IMR-90 (cell line): Measurements from ENCODE around the gene UVSSA. TPM values are rescaled to one million over a fixed set of nuclear protein-coding genes. Genes with fewer than 3 reads are reported as not detected.

ENCODE experiments used
- ATAC-seq: fragments of 200-7000 bp; cut with Tn5 transposase; 2 replicates; pipeline ENCODE4 v1.9.1; 2020; ENCODE audit warnings: low read depth, mild to moderate bottlenecking, moderate library complexity
- BruUV-seq: library from RNA; stranded (reverse); fragments of 400-500 nt; replicated peaks from 2 replicates; lab custom pipeline; 2021; lab: Mats Ljungman, UMichigan
- CTCF ChIA-PET: fragments of 300-600 bp; formaldehyde crosslinking; extraction: SDS; loops from one replicate; lab custom pipeline; 2021; ENCODE audit warnings: antibody characterized with exemption; lab: Yijun Ruan, JAX
- POLR2A ChIA-PET: fragments of 300-600 bp; sonication (Branson Sonifier 250); formaldehyde crosslinking; loops from one replicate; lab custom pipeline; 2022; ENCODE audit warnings: antibody characterized with exemption; ENCODE audit not compliant: unreplicated experiment; lab: Charles Lee
- DNase-seq: peaks from one replicate; pipeline ENCODE4 v3.0.0; 2013
- H2AFZ ChIP-seq: replicated peaks from 2 replicates; pipeline ENCODE3; 2013; ENCODE audit warnings: low read length, mild to moderate bottlenecking; ENCODE audit not compliant: poor library complexity
- H2AK5ac ChIP-seq: 2 replicates; pipeline ENCODE4 v1.6.1; 2013; ENCODE audit warnings: low read depth, low read length, inconsistent platforms
- H2AK9ac ChIP-seq: replicated peaks from 2 replicates; pipeline ENCODE3; 2013; ENCODE audit warnings: mild to moderate bottlenecking, low read depth, low read length, moderate library complexity; ENCODE audit not compliant: poor library complexity
- H2BK120ac ChIP-seq: 2 replicates; pipeline ENCODE4 v1.6.1; 2013; ENCODE audit warnings: low read depth, low read length, inconsistent platforms
- H2BK15ac ChIP-seq: 3 replicates; pipeline ENCODE4 v1.6.1; 2013; ENCODE audit warnings: low read depth, low read length, inconsistent platforms
- H2BK20ac ChIP-seq: 2 replicates; pipeline ENCODE4 v1.6.1; 2013; ENCODE audit warnings: low read depth, mild to moderate bottlenecking, inconsistent platforms, low read length, moderate library complexity
- H2BK5ac ChIP-seq: 2 replicates; pipeline ENCODE4 v1.6.1; 2013; ENCODE audit warnings: mild to moderate bottlenecking, low read depth, low read length, inconsistent platforms; ENCODE audit not compliant: poor library complexity, severe bottlenecking
- H3K14ac ChIP-seq: replicated peaks from 2 replicates; pipeline ENCODE4 v1.6.1; 2013; ENCODE audit warnings: low read depth, low read length, inconsistent platforms
- H3K18ac ChIP-seq: 2 replicates; pipeline ENCODE4 v1.6.1; 2013; ENCODE audit warnings: low read depth, low read length, control low read depth
- H3K23ac ChIP-seq: 2 replicates; pipeline ENCODE4 v1.6.1; 2013; ENCODE audit warnings: low read depth, low read length, inconsistent platforms
- H3K27ac ChIP-seq: 2 replicates; pipeline ENCODE4 v1.5.1; 2013; ENCODE audit warnings: mild to moderate bottlenecking, control low read depth, low read length; ENCODE audit not compliant: insufficient read depth
- H3K27me3 ChIP-seq: 2 replicates; pipeline ENCODE4 v1.6.1; 2013; ENCODE audit warnings: low read length; ENCODE audit not compliant: control insufficient read depth, insufficient read depth
- H3K36me3 ChIP-seq: 2 replicates; pipeline ENCODE4 v1.6.1; 2013; ENCODE audit warnings: low read length, mixed read lengths; ENCODE audit not compliant: control insufficient read depth, insufficient read depth
- H3K4ac ChIP-seq: 2 replicates; pipeline ENCODE4 v1.6.1; 2013; ENCODE audit warnings: low read depth, low read length, inconsistent platforms
- H3K4me1 ChIP-seq: 2 replicates; pipeline ENCODE4 v1.6.1; 2013; ENCODE audit warnings: low read length, mixed read lengths; ENCODE audit not compliant: control insufficient read depth, insufficient read depth
- H3K4me2 ChIP-seq: 2 replicates; pipeline ENCODE4 v1.6.1; 2013; ENCODE audit warnings: low read depth, mild to moderate bottlenecking, control low read depth, low read length, moderate library complexity
- H3K4me3 ChIP-seq: 2 replicates; pipeline ENCODE4 v1.5.1; 2013; ENCODE audit warnings: low read depth, mild to moderate bottlenecking, control low read depth, low read length, moderate library complexity; ENCODE audit not compliant: insufficient read depth
- H3K56ac ChIP-seq: 2 replicates; pipeline ENCODE4 v1.6.1; 2013; ENCODE audit warnings: low read length, inconsistent platforms; ENCODE audit not compliant: insufficient read depth; ENCODE audit errors: extremely low read depth
- H3K79me1 ChIP-seq, 2 experiments: 2 replicates each; pipeline ENCODE4 v1.6.1; 2013; ENCODE audit warnings: low read length in 2 of 2, inconsistent platforms in 1 of 2, low read depth in 1 of 2
- H3K9ac ChIP-seq: 2 replicates; pipeline ENCODE4 v1.6.1; 2013; ENCODE audit warnings: low read depth, low read length, control low read depth
- H3K9me1 ChIP-seq: 2 replicates; pipeline ENCODE4 v1.6.1; 2013; ENCODE audit warnings: low read length, inconsistent platforms; ENCODE audit not compliant: insufficient read depth
- H3K9me3 ChIP-seq: 2 replicates; pipeline ENCODE4 v1.6.1; 2013; ENCODE audit warnings: low read length; ENCODE audit not compliant: control insufficient read depth, insufficient read depth
- H4K20me1 ChIP-seq: 2 replicates; pipeline ENCODE4 v1.6.1; 2013; ENCODE audit warnings: low read length, inconsistent platforms; ENCODE audit not compliant: insufficient read depth
- H4K5ac ChIP-seq: 2 replicates; pipeline ENCODE4 v1.6.1; 2013; ENCODE audit warnings: mild to moderate bottlenecking, low read depth, low read length, control low read depth
- H4K8ac ChIP-seq, 2 experiments: 2 replicates each; pipeline ENCODE4 v1.6.1; 2013; ENCODE audit warnings: low read depth in 2 of 2, low read length in 2 of 2, control low read depth in 1 of 2, inconsistent platforms in 1 of 2
- H4K91ac ChIP-seq: 2 replicates; pipeline ENCODE4 v1.6.1; 2013; ENCODE audit warnings: low read depth, low read length, inconsistent platforms; ENCODE audit not compliant: insufficient read depth
- CHD1 ChIP-seq: IDR thresholded peaks from 2 replicates; pipeline ENCODE4 v1.6.1; 2012; ENCODE audit warnings: low read depth, low read length, improper control_type of control experiment
- CTCF ChIP-seq: conservative IDR thresholded peaks from 2 replicates; pipeline ENCODE4 v1.5.1; 2012; ENCODE audit warnings: mild to moderate bottlenecking, low read depth, low read length, improper control_type of control experiment
- ELK1 ChIP-seq: fragments of 150-350 bp; IDR thresholded peaks from 2 replicates; pipeline ENCODE4 v1.6.1; 2016; ENCODE audit warnings: low read depth, mild to moderate bottlenecking, low read length, moderate library complexity, borderline replicate concordance
- FOS ChIP-seq: fragments of 150-350 bp; IDR thresholded peaks from 2 replicates; pipeline ENCODE4 v1.6.1; 2016; ENCODE audit warnings: low read depth, low read length
- MXI1 ChIP-seq: IDR thresholded peaks from 2 replicates; pipeline ENCODE4 v1.6.1; 2012; ENCODE audit warnings: low read depth, mild to moderate bottlenecking, low read length, moderate library complexity, borderline replicate concordance
- POLR2A ChIP-seq: IDR thresholded peaks from 2 replicates; pipeline ENCODE4 v1.6.1; 2012; ENCODE audit warnings: mild to moderate bottlenecking, low read depth, low read length
- RAD21 ChIP-seq: IDR thresholded peaks from 2 replicates; pipeline ENCODE4 v1.6.1; 2012; ENCODE audit warnings: low read length, improper control_type of control experiment
- RCOR1 ChIP-seq: IDR thresholded peaks from 2 replicates; pipeline ENCODE4 v1.6.1; 2012; ENCODE audit warnings: mild to moderate bottlenecking, low read length, improper control_type of control experiment; ENCODE audit not compliant: insufficient replicate concordance
- RFX5 ChIP-seq: IDR thresholded peaks from 2 replicates; pipeline ENCODE4 v1.8.0; 2012; ENCODE audit warnings: low read depth, mild to moderate bottlenecking, low read length, moderate library complexity
- USF2 ChIP-seq: fragments of 150-350 bp; IDR thresholded peaks from 2 replicates; pipeline ENCODE4 v1.6.1; 2017; ENCODE audit warnings: mild to moderate bottlenecking, antibody characterized with exemption, low read length, low read depth
- WGBS, 2 experiments: methylation state at CpG; one replicate each; pipeline versions ENCODE4 v1.1.5 to v1.1.7; 2013; ENCODE audit warnings: missing lambda C conversion rate in 2 of 2; ENCODE audit not compliant: insufficient read length in 1 of 2; ENCODE audit errors: extremely low coverage in 2 of 2; 5-methylcytosine and 5-hydroxymethylcytosine counted together
- dilution Hi-C: fragments of 300-500 bp; cut with HindIII; formaldehyde crosslinking; loops from one replicate; pipeline ENCODE4 v1.14.3; 2018; ENCODE audit warnings: low sequenced_read_pairs; ENCODE audit not compliant: unreplicated experiment
- in situ Hi-C: fragments of 300-500 bp; cut with MboI; formaldehyde crosslinking; loops from 3 replicates; pipeline ENCODE4 v1.14.3; 2019; ENCODE audit warnings: low sequenced_read_pairs, inconsistent platforms, mixed read lengths
- intact Hi-C: fragments of 100-400 bp; cut with micrococcal nuclease; formaldehyde crosslinking; loops from 2 replicates; pipeline ENCODE4 v1.10.0; 2022
- polyA plus RNA-seq, 3 experiments: library from polyadenylated mRNA; depleted of rRNA; stranded (reverse); fragments of >200 nt; gene quantifications; 2 replicates each; pipeline ENCODE4 v1.2.3, GENCODE V29; 2012; ENCODE audit warnings: low replicate concordance in 1 of 3
- total RNA-seq: library from RNA; depleted of rRNA; stranded (reverse); fragments of >200 nt; gene quantifications from 2 replicates; pipeline ENCODE4 v1.2.3, GENCODE V29; 2012

The UVSSA gene
- total and polyA plus RNA-seq, 2 of the 4 experiments (the other 2 are of a cell fraction) = 1.4 to 8.4 TPM

- TF ChIP-seq CTCF = no peak
- TF ChIP-seq CHD1 = no peak
- TF ChIP-seq RFX5 = no peak
- no peak for TF ChIP-seq USF2
- no peak for TF ChIP-seq FOS
- no peak for TF ChIP-seq RCOR1
- TF ChIP-seq RAD21 = no peak
- no peak for TF ChIP-seq ELK1
- TF ChIP-seq POLR2A = no peak
- TF ChIP-seq MXI1 = no peak
- Histone ChIP-seq H4K5ac (no peak within 1 kb of the TSS), H3K18ac (no peak within 1 kb of the TSS), H3K9ac (no peak within 1 kb of the TSS), H3K56ac (no peak within 1 kb of the TSS), H2BK15ac (no peak within 1 kb of the TSS), H3K4ac (no peak within 1 kb of the TSS), H3K27ac (no peak within 1 kb of the TSS), H3K4me3 (no peak within 1 kb of the TSS), H2BK20ac (no peak within 1 kb of the TSS), H4K20me1 (no peaks in the 10 kb centered on the region), H2AFZ (no peak within 1 kb of the TSS), H4K91ac (no peak within 1 kb of the TSS), H2BK5ac (no peak within 1 kb of the TSS), H4K8ac (no peak within 1 kb of the TSS), H2AK9ac (no peak within 1 kb of the TSS), H3K4me1 (no peaks in the 10 kb centered on the region), H3K27me3 (peaks cover 75% of the 10 kb centered on the region), H2AK5ac (no peak within 1 kb of the TSS), H3K4me2 (no peak within 1 kb of the TSS), H3K36me3 (no peaks in the 10 kb centered on the region), H3K14ac (no peak within 1 kb of the TSS), H3K9me1 (no peaks in the 10 kb centered on the region), H3K23ac (no peak within 1 kb of the TSS), H2BK120ac (no peak within 1 kb of the TSS), H3K79me1 (no peaks in the 10 kb centered on the region), H3K9me3 (no peaks in the 10 kb centered on the region)
- in situ Hi-C loops (no loop called here), dilution Hi-C loops (no loop called here), intact Hi-C loops (no loop called here)
- WGBS, 2 experiments = 4% methylated on average over 21 of the region's 91 CpGs; no CpG with 5 or more reads in 1 of the 2 experiments
- DNase-seq = no peak
- ChIA-PET CTCF (no interaction called here), POLR2A (no interaction called here)
- no peak for ATAC-seq
- no TSS peak for BruUV-seq
Measured at GRCh38 chr4:1406394-1406980, 59.5 kb downstream of the UVSSA start, which contains the start of gene NKX1-1. TSS of gene NKX1-1 (minus strand) at chr4:1406442. CDS start at chr4:1406442, 0 bp downstream.
